PC-3 (cell line): Measurements from ENCODE around the gene RAD17. TPM values are rescaled to one million over a fixed set of nuclear protein-coding genes. Genes with fewer than 3 reads are reported as not detected.

Experiments used
- ATAC-seq: fragments of 200-7000 bp; cut with Tn5 transposase; 2 replicates; pipeline ENCODE4 v1.9.1; 2020; ENCODE audit warnings: mild to moderate bottlenecking, moderate library complexity
- BruUV-seq: library from RNA; stranded (reverse); fragments of 400-500 nt; replicated peaks from 2 replicates; lab custom pipeline; 2021; lab: Mats Ljungman, UMichigan
- CTCF ChIA-PET: fragments of 300-600 bp; sonication (Branson Sonifier 250); formaldehyde crosslinking; loops from one replicate; lab custom pipeline; 2022; ENCODE audit warnings: antibody characterized with exemption; lab: Charles Lee
- POLR2A ChIA-PET: fragments of 300-600 bp; sonication (Branson Sonifier 250); formaldehyde crosslinking; loops from one replicate; lab custom pipeline; 2022; ENCODE audit warnings: antibody characterized with exemption; ENCODE audit not compliant: unreplicated experiment; lab: Charles Lee
- DNase-seq: peaks from one replicate; pipeline ENCODE4 v3.0.0-alpha.2; 2015
- H2AFZ ChIP-seq: fragments of 300-600 bp; sonication (generic); 2 replicates; pipeline ENCODE4 v1.6.0; 2016; ENCODE audit warnings: antibody characterized with exemption, low read length
- H3F3A ChIP-seq: fragments of 300-600 bp; sonication (generic); one replicate; pipeline ENCODE4 v1.6.0; 2017; ENCODE audit warnings: antibody characterized with exemption, low read length, control low read depth, mild to moderate bottlenecking; ENCODE audit not compliant: unreplicated experiment
- H3K27ac ChIP-seq: fragments of 300-600 bp; sonication (generic); 2 replicates; pipeline ENCODE4 v1.5.1; 2016; ENCODE audit warnings: mild to moderate bottlenecking, low read length
- H3K27me3 ChIP-seq: fragments of 300-600 bp; sonication (generic); 2 replicates; pipeline ENCODE4 v1.6.1; 2016; ENCODE audit warnings: low read length, mixed read lengths
- H3K36me3 ChIP-seq: fragments of 300-600 bp; sonication (generic); 2 replicates; pipeline ENCODE4 v1.6.1; 2016; ENCODE audit warnings: low read depth, mixed run types, low read length, mixed read lengths
- H3K4me1 ChIP-seq: fragments of 300-600 bp; sonication (generic); 2 replicates; pipeline ENCODE4 v1.5.1; 2016; ENCODE audit warnings: low read length; ENCODE audit not compliant: insufficient read depth
- H3K4me2 ChIP-seq: fragments of 300-600 bp; sonication (generic); 2 replicates; pipeline ENCODE4 v1.6.0; 2016; ENCODE audit warnings: low read length
- H3K4me3 ChIP-seq: fragments of 300-600 bp; sonication (generic); 2 replicates; pipeline ENCODE4 v1.5.1; 2016; ENCODE audit warnings: mild to moderate bottlenecking, low read length, mixed read lengths
- H3K79me2 ChIP-seq: fragments of 300-600 bp; sonication (generic); 2 replicates; pipeline ENCODE4 v1.6.1; 2017; ENCODE audit warnings: low read length, mixed read lengths
- H3K9ac ChIP-seq: fragments of 300-600 bp; sonication (generic); 2 replicates; pipeline ENCODE4 v1.6.0; 2016; ENCODE audit warnings: mild to moderate bottlenecking, low read length
- H3K9me2 ChIP-seq: fragments of 300-600 bp; sonication (generic); replicated peaks from 2 replicates; pipeline ENCODE4 v1.6.1; 2016; ENCODE audit warnings: mixed run types, low read length, mixed read lengths
- H3K9me3 ChIP-seq: fragments of 300-600 bp; sonication (generic); 2 replicates; pipeline ENCODE4 v1.6.1; 2016; ENCODE audit warnings: low read length, mixed read lengths
- H4K20me1 ChIP-seq: fragments of 300-600 bp; sonication (generic); 2 replicates; pipeline ENCODE4 v1.6.1; 2016; ENCODE audit warnings: low read length, mixed read lengths
- CTCF ChIP-seq: fragments of 300-600 bp; sonication (generic); conservative IDR thresholded peaks from 2 replicates; pipeline ENCODE4 v1.5.1; 2017; ENCODE audit warnings: antibody characterized with exemption, low read depth, mild to moderate bottlenecking, low read length
- EZH2 ChIP-seq: fragments of 300-600 bp; sonication (generic); IDR thresholded peaks from one replicate; pipeline ENCODE4 v1.6.1; 2017; ENCODE audit warnings: antibody characterized with exemption, mild to moderate bottlenecking, low read length; ENCODE audit not compliant: unreplicated experiment
- EZH2phosphoT487 ChIP-seq: fragments of 300-600 bp; sonication (generic); IDR thresholded peaks from 2 replicates; pipeline ENCODE4 v1.6.1; 2018; ENCODE audit warnings: mild to moderate bottlenecking, antibody characterized with exemption, low read length, borderline replicate concordance
- intact Hi-C: fragments of 100-400 bp; cut with micrococcal nuclease; formaldehyde crosslinking; loops from 2 replicates; pipeline ENCODE4 v1.9.0; 2023
- total RNA-seq: library from RNA; depleted of rRNA; stranded (reverse); fragments of >200 nt; gene quantifications from 2 replicates; pipeline ENCODE4 v1.2.3, GENCODE V29; 2014

The RAD17 gene
- total RNA-seq, 1 experiment from 2014 or later = 13.5 TPM

- H3K27me3 ChIP-seq = no peaks in the 10 kb centered on the region
- H3K4me3 ChIP-seq = no peak overlapping the region
- peaks cover 10% of the 10 kb centered on the region; the same call in 1 of the 2 replicates for H3K36me3 ChIP-seq
- no peaks in the 10 kb centered on the region for H3F3A ChIP-seq
- no peaks in the 10 kb centered on the region for H3K9me2 ChIP-seq
- no peaks in the 10 kb centered on the region for H3K4me1 ChIP-seq
- H3K9ac ChIP-seq = no peak overlapping the region
- H3K27ac ChIP-seq = no peak overlapping the region
- no peaks in the 10 kb centered on the region for H3K9me3 ChIP-seq
- 0 out of 2 replicates have a peak, but pooled peaks cover 2% of the 10 kb centered on the region for H4K20me1 ChIP-seq
- H2AFZ ChIP-seq = no peak overlapping the region
- intact Hi-C loops = loop anchor here (10.0 kb wide), 1 partner anchor 45 kb away; no protein-coding TSS in a partner anchor
- CTCF ChIA-PET = no interaction called here
- ATAC-seq = no peak
- TF ChIP-seq EZH2phosphoT487 = no peak
- no peak for TF ChIP-seq EZH2
- no peak for TF ChIP-seq CTCF
- BruUV-seq = no TSS peak
- DNase-seq = no peak
- no peak overlapping the region for H3K4me2 ChIP-seq
- POLR2A ChIA-PET = no interaction called here
- peaks cover 37% of the 10 kb centered on the region for H3K79me2 ChIP-seq
Observed at GRCh38 chr5:69359699-69360098, 9.9 kb upstream of the RAD17 start.

GRCh38 chr5:69360442-69360841, 9.2 kb upstream of the RAD17 start:
- DNase-seq = no peak
- BruUV-seq = no TSS peak
- CTCF ChIA-PET = no interaction called here
- Histone ChIP-seq H4K20me1 (0 out of 2 replicates have a peak, but pooled peaks cover 5% of the 10 kb centered on the region), H3K9me3 (no peaks in the 10 kb centered on the region), H3K36me3 (peaks cover 14% of the 10 kb centered on the region; the same call in 1 of the 2 replicates), H3K9ac (no peak overlapping the region), H2AFZ (no peak overlapping the region), H3F3A (no peaks in the 10 kb centered on the region), H3K4me1 (no peaks in the 10 kb centered on the region), H3K4me3 (no peak overlapping the region), H3K4me2 (no peak overlapping the region), H3K79me2 (peaks cover 45% of the 10 kb centered on the region), H3K9me2 (no peaks in the 10 kb centered on the region), H3K27me3 (no peaks in the 10 kb centered on the region), H3K27ac (no peak overlapping the region)
- TF ChIP-seq EZH2phosphoT487 (no peak), CTCF (no peak), EZH2 (no peak)
- intact Hi-C loops = no loop called here
- POLR2A ChIA-PET = no interaction called here
- no peak for ATAC-seq

- Histone ChIP-seq H3K9me3 (no peaks in the 10 kb centered on the region), H3K9me2 (no peaks in the 10 kb centered on the region), H3K9ac (no peak overlapping the region), H3K79me2 (peaks cover 75% of the 10 kb centered on the region), H3K27me3 (no peaks in the 10 kb centered on the region), H2AFZ (no peak overlapping the region), H3F3A (no peaks in the 10 kb centered on the region), H3K36me3 (peaks cover 20% of the 10 kb centered on the region; the same call in 1 of the 2 replicates), H3K4me2 (no peak overlapping the region), H3K4me1 (0 out of 2 replicates have a peak, but pooled peaks cover 8% of the 10 kb centered on the region), H3K4me3 (no peak overlapping the region), H3K27ac (no peak overlapping the region), H4K20me1 (peaks cover 19% of the 10 kb centered on the region)
- intact Hi-C loops = no loop called here
- ATAC-seq (0 out of 2 replicates have a peak, but pooled peaks have one; percentile 17), DNase-seq (peak; percentile 37)
- BruUV-seq = no TSS peak
- TF ChIP-seq EZH2phosphoT487 = no peak
- TF ChIP-seq CTCF = peak; percentile 57
- no peak for TF ChIP-seq EZH2
- CTCF ChIA-PET = no interaction called here
- POLR2A ChIA-PET = no interaction called here
Observed at GRCh38 chr5:69364414-69364813, 5.2 kb upstream of the RAD17 start.
